Natural killer cell treated with Interleukin-12 subunit alpha and Interleukin-12 subunit beta and Interleukin-15 and Interleukin-18, amount 100 ng/mL, for 72 hours (primary cell): Measurements from ENCODE around the gene TEX53. TPM values are rescaled to one million over a fixed set of nuclear protein-coding genes. Genes with fewer than 3 reads are reported as not detected.

ENCODE experiments used
- ATAC-seq, 2 donors: fragments of 150-1000 bp; cut with Tn5 transposase in 1 of 2; sonication (Bioruptor Pico), chemical (Tn5 transposase) in 1 of 2; 2 replicates each; pipeline ENCODE4 v1.10.0; 2021
- DNase-seq: peaks from one replicate; pipeline ENCODE4 v3.0.0; 2022; ENCODE audit warnings: low spot score
- H3K27ac Mint-ChIP-seq, 2 donors: 1 replicate in 1 of 2; 2 replicates in 1 of 2; pipeline ENCODE4 v1.8.0; 2022; ENCODE audit warnings: mixed read lengths in 2 of 2, mild to moderate bottlenecking in 1 of 2, moderate library complexity in 1 of 2
- H3K27me3 Mint-ChIP-seq, 2 donors: 1 replicate in 1 of 2; 2 replicates in 1 of 2; pipeline ENCODE4 v1.8.0; 2022; ENCODE audit warnings: mixed read lengths in 2 of 2
- H3K36me3 Mint-ChIP-seq: one replicate; pipeline ENCODE4 v1.8.0; 2022; ENCODE audit warnings: mixed read lengths
- H3K4me1 Mint-ChIP-seq, 2 donors: 1 replicate in 1 of 2; 2 replicates in 1 of 2; pipeline ENCODE4 v1.8.0; 2022; ENCODE audit warnings: low read depth in 2 of 2, mixed read lengths in 2 of 2, mild to moderate bottlenecking in 1 of 2
- H3K4me3 Mint-ChIP-seq: one replicate; pipeline ENCODE4 v1.8.0; 2022; ENCODE audit warnings: mixed read lengths
- H3K9me3 Mint-ChIP-seq: 2 replicates; pipeline ENCODE4 v1.8.0; 2022; ENCODE audit warnings: mixed read lengths
- total RNA-seq, 2 donors: library from RNA; stranded (reverse); gene quantifications; one replicate each; pipeline ENCODE4 v1.2.3, GENCODE V29; 2022

TEX53 gene
- total RNA-seq, 2 donors from 2014 or later = not detected

DNA sequence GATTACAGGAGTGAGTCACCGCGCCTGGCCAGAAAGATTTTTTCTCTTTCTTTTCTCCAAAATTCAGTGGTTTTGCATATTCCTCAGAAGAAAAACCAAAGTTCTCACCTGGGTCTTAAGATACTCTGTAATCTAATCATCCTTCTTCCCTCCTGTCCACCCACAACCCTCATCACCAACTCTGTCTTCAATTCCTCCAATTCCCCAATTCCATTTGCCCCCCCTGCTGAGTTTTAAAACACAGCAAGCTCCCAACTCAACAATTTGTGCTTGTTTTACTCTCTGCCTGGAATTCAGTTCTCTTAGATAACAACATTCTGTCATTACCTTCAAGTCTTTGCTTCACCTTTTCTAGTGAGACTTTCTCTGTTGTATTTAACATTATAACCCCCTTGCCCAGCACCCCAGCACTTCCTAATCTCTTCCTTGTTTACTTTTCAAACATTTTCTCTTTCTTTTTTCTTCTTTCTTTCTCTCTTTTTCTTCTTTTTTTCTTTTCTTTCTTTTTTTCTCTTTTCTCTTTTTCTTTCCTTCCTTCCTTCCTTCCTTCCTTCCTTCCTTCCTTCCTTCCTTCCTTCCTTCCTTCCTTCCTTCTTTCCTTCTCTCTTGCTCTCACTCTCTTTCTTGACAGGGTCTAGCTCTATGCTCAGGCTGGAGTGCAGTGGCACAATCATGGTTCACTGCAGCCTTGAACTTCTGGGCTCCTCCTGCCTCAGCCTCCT is 16.6 kb upstream of the TEX53 start:
- no peak for DNase-seq
- ATAC-seq = no peak
- Mint-ChIP-seq H3K36me3 (no peaks in the 10 kb centered on the region), H3K4me3 (no peak overlapping the region), H3K27me3 (peaks cover 33 to 60% of the 10 kb centered on the region in 2 donors), H3K27ac (no peak overlapping the region), H3K4me1 (peaks cover 3 to 11% of the 10 kb centered on the region in 2 donors), H3K9me3 (no peaks in the 10 kb centered on the region)

DNA sequence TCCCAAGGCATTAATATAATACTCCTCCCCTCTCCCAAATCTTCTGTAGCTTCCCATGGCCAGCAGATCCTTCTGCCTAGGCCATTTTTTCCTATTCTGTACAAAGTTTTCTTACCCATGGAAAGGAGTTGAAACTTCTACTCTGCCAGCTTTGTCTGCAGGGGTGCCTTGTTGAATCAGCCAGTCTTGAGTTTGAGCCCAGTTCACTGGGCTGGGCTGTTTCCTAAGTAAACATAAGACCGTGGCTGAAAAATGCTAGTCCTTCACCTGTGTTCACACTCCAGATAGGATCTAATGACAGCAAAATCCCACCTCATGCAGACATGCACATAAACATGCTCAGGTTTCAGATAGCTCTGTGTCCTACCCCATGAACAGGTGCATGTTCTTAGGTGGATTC is 14.0 kb upstream of the TEX53 start:
- no peak overlapping the region for H3K27ac Mint-ChIP-seq
- no peaks in the 10 kb centered on the region for H3K9me3 Mint-ChIP-seq
- no peak for DNase-seq
- no peaks in the 10 kb centered on the region for H3K36me3 Mint-ChIP-seq
- H3K27me3 Mint-ChIP-seq = peaks cover 26 to 42% of the 10 kb centered on the region in 2 donors
- H3K4me3 Mint-ChIP-seq = no peak overlapping the region
- ATAC-seq = no peak
- peaks cover 3 to 7% of the 10 kb centered on the region in 2 donors for H3K4me1 Mint-ChIP-seq

DNA sequence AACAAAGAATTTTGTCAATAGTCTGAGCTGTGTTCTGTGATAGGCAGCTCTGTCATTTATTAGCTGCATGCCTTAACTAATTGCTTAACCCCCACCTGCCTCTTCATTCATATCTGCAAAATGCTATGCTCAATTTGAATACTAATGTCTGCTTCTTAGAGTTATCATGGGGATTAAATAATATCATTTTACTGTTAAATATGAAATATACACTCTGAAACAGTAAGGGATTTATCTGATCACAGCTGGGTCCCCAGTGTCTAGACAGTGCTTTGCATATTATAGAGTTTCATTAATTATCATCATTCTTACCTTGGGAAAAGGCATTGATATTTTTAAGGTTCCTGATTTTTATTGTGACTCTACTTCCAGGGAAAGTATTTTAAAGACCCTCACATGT is 12.4 kb upstream of the TEX53 start:
- Mint-ChIP-seq H3K9me3 (no peaks in the 10 kb centered on the region), H3K4me1 (peaks cover 3 to 5% of the 10 kb centered on the region in 2 donors), H3K27ac (no peak overlapping the region), H3K27me3 (peaks cover 17 to 29% of the 10 kb centered on the region in 2 donors), H3K36me3 (no peaks in the 10 kb centered on the region), H3K4me3 (no peak overlapping the region)
- no peak for ATAC-seq
- no peak for DNase-seq

DNA sequence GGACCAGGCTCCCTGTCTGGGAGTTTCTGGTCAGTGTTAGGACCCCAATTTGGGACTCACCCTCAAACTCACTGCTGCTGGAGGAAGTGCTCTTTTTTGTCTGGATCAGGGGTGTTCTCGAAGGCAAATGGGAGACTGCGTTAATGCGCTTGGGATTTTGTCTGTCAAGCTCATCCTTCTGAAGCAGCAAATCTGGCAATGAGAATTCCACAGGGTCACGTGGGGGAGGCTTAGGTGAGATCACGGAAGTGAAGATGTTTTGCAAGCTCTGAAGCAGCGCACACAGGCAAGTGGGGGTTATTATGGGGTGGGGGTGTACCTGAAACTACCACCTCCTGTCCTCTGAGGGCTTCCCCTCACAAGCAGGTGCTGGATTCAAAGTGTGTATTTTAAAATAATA is 10.5 kb upstream of the TEX53 start:
- Mint-ChIP-seq H3K9me3 (no peaks in the 10 kb centered on the region), H3K4me3 (no peak overlapping the region)

DNA sequence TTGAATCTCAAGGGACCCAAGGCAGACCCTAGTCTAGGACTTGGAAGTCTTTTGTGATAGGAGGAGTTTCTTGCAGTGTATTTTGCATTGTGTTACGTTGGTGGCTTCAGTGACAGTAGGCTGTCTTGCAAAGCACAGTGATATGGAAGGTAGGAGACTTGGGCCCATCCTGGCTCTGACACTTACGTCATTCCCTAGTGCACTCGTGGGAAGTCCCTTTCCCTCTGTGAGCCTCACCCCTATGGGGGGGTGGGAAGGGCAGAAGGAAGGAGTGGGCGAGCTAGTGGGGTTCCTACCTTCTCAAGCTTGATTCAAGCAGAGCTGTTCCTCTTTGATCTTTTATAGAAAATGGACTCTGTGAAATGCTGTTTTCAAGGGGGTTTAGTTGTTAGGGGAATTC is 9.2 kb upstream of the TEX53 start:
- ATAC-seq (peak in 1 of 2 donors; percentile 27), DNase-seq (no peak)
- peaks cover 13 to 36% of the 10 kb centered on the region in 2 donors for H3K27me3 Mint-ChIP-seq
- no peaks in the 10 kb centered on the region for H3K9me3 Mint-ChIP-seq
- no peaks in the 10 kb centered on the region for H3K36me3 Mint-ChIP-seq
- peaks cover 0 to 5% of the 10 kb centered on the region in 2 donors for H3K4me1 Mint-ChIP-seq
- H3K27ac Mint-ChIP-seq = no peak overlapping the region
- no peak overlapping the region for H3K4me3 Mint-ChIP-seq

More for the DNA sequence above, 10.5 kb upstream of the TEX53 start:
- H3K36me3 Mint-ChIP-seq = no peaks in the 10 kb centered on the region
- DNase-seq = no peak
- H3K27ac Mint-ChIP-seq = no peak overlapping the region
- ATAC-seq = no peak
- H3K27me3 Mint-ChIP-seq = peaks cover 13 to 32% of the 10 kb centered on the region in 2 donors
- H3K4me1 Mint-ChIP-seq = no peaks in the 10 kb centered on the region

DNA sequence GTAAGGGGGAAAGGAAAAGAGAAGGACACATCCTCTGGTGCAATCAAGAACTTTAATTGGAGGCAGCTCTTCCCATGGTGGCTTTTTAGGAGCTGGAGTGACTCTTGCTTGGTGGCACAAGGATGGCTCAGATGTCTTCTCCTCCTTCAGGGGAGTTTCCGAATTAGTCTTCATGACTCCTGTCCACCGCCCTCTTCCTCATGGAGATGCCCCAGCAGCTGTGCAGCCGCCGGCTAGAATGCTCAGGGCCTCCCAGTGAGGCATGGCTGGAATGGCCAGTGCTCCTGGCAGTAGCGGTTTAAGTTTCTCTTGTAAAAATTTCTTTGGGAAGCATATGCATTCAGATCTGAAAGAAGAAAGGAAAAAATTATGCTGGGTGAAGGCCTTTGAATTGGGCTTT is 8.8 kb upstream of the TEX53 start:
- Mint-ChIP-seq H3K27ac (no peak overlapping the region), H3K9me3 (no peaks in the 10 kb centered on the region), H3K27me3 (peaks cover 13 to 37% of the 10 kb centered on the region in 2 donors), H3K4me1 (peaks cover 0 to 5% of the 10 kb centered on the region in 2 donors), H3K36me3 (no peaks in the 10 kb centered on the region), H3K4me3 (no peak overlapping the region)
- DNase-seq = no peak
- ATAC-seq = no peak

DNA sequence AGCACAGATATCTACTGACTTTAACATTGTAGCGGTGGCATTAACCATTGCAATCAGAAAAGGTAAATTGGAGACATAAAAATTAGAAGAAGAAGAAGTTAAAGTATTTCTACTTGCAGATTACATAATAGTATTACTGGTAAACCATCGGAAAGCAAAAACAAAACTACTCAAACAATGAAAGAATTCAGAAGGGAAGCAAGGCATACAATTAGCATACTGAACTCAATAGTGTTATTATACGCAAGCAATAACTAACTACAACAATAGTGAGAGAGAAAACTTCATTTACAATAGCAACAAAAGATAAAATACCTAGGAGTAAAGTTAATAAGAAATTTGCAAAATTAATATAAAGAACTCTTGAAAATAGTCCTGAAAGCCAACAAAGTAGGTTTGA is 6.6 kb upstream of the TEX53 start:
- Mint-ChIP-seq H3K9me3 (no peaks in the 10 kb centered on the region), H3K36me3 (no peaks in the 10 kb centered on the region), H3K27ac (no peak overlapping the region), H3K4me3 (no peak overlapping the region), H3K27me3 (peaks cover 11 to 27% of the 10 kb centered on the region in 2 donors), H3K4me1 (peaks cover 0 to 5% of the 10 kb centered on the region in 2 donors)
- DNase-seq (no peak), ATAC-seq (no peak)

DNA sequence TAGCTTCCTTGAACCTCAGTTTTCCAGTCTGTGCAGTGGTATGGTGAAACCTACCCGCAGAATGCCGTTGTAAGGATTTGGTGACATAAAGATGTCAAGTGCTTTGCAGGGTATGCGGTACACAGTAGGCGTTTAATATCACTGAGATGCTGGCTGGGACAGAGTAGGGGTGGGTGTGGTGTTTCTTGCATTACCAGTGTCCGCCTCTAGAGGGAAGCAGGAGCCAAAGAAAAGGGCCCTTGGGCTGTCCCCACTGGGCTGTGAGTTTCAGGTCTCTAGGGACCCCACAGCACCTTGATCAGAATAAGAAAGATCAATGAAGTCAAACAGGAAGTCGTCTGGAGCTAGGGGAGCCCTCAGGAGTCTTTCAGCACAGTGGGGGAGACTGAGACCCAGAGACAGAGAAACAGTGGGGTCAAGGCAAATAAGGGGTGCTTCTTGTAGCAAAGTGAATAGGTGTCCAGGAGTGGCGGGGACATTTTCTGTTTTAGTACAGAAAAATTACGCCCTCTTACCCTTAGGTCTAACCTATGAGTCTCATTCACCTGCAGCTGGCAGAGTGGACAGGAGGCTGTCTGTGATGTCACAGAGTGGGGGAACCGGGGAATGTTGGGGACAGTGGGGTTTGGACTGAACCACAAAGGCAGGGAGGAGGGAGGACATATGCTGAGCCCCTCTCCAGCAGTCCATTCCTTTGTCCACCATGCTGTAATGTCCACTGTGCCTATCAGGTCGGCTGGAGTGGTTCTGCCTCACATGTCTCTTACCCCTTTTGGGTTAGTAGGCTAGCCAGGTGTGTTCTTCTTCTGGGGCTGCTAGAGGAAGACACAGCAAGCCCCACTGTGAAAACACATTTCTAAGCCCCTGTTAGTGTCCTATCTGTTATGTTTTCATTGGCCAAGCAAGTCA is 4.7 kb upstream of the TEX53 start:
- Mint-ChIP-seq H3K4me3 (no peak overlapping the region), H3K27ac (no peak overlapping the region), H3K9me3 (no peaks in the 10 kb centered on the region), H3K4me1 (peaks cover 0 to 5% of the 10 kb centered on the region in 2 donors), H3K27me3 (peaks cover 11 to 27% of the 10 kb centered on the region in 2 donors), H3K36me3 (no peaks in the 10 kb centered on the region)
- ATAC-seq (peak; percentile 81 to 82), DNase-seq (no peak)

DNA sequence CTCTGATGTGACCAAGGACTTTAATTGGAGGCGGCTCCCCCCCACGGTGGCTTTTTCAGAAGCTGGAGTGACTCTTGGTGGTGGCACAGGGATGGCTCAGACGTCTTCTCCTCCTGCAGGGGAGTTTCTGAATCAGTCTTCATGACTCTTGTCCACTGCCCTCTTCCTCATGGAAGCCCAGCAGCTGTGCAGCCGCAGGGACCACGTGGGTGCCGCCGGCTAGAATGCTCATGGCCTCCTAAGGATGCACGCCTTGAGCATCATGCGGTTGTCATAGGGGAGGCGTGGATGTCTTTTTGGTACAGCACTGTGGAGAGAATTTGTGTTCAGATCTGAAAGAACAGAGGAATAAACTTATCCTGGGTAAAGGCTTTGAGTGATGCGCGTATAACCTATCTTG is 1.3 kb downstream of the TEX53 start:
- H3K27ac Mint-ChIP-seq = no peak overlapping the region
- DNase-seq (no peak), ATAC-seq (no peak)
- no peaks in the 10 kb centered on the region for H3K27me3 Mint-ChIP-seq
- H3K4me3 Mint-ChIP-seq = no peak overlapping the region
- H3K4me1 Mint-ChIP-seq = peaks cover 4 to 14% of the 10 kb centered on the region in 2 donors
- H3K9me3 Mint-ChIP-seq = no peaks in the 10 kb centered on the region
- no peaks in the 10 kb centered on the region for H3K36me3 Mint-ChIP-seq

DNA sequence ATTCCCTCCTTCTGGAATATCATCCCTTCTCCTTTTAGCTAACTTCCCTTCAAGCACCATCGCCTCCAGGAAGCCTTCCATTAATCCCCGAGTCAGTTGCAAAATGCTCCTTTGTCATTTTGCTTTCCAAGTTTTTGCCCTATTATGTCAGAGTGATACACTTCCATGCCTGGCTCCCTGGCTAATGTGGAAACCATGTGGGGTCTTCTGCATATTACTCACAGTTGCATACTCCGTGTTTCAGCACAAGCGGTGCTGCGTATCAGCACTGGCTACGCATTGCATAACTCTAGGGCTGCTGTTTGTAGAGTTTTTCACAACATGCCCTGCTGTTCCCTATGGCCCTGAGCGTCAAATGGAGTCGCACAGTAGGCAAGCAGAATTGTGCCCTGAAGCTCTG is 1.9 kb downstream of the TEX53 start:
- Mint-ChIP-seq H3K9me3 (no peaks in the 10 kb centered on the region), H3K36me3 (no peaks in the 10 kb centered on the region), H3K4me3 (no peak overlapping the region), H3K27ac (no peak overlapping the region), H3K27me3 (no peaks in the 10 kb centered on the region), H3K4me1 (peaks cover 4 to 14% of the 10 kb centered on the region in 2 donors)
- DNase-seq = no peak
- ATAC-seq = no peak

DNA sequence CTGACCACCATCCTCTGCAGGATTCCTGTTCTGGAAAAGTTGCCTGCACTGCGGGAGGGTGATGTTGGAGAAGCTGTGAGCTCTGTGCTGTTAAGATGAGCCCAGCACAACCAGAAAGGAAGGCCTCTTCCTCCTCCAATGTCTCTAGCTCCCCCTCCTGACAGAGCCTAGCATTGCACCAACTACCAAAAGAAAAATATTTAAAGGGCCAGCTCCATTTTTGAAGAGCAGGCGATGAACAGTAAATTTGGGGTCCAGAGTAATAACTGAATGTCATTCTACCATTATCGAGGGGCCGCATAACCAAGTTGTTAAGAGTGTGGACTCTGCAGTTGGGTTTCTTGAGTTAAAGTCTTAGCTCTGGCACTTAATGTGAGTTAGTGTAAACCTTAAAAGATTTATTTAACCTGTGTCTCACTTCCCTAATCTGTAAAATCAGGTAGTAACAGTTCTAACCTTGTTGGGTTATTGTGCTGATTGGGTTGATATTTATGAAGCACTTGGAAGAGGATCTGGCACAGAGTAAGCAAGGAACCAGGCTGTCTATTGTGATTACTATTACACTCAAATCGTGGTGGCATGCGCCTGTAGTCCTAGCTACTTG is 3.9 kb downstream of the TEX53 start:
- Mint-ChIP-seq H3K36me3 (no peaks in the 10 kb centered on the region), H3K27me3 (no peaks in the 10 kb centered on the region), H3K27ac (peak overlapping the region in 1 of 2 donors; percentile 44), H3K4me3 (no peak overlapping the region), H3K9me3 (no peaks in the 10 kb centered on the region), H3K4me1 (peaks cover 4 to 14% of the 10 kb centered on the region in 2 donors)
- DNase-seq (peak; percentile 78), ATAC-seq (peak; percentile 74 to 84)

DNA sequence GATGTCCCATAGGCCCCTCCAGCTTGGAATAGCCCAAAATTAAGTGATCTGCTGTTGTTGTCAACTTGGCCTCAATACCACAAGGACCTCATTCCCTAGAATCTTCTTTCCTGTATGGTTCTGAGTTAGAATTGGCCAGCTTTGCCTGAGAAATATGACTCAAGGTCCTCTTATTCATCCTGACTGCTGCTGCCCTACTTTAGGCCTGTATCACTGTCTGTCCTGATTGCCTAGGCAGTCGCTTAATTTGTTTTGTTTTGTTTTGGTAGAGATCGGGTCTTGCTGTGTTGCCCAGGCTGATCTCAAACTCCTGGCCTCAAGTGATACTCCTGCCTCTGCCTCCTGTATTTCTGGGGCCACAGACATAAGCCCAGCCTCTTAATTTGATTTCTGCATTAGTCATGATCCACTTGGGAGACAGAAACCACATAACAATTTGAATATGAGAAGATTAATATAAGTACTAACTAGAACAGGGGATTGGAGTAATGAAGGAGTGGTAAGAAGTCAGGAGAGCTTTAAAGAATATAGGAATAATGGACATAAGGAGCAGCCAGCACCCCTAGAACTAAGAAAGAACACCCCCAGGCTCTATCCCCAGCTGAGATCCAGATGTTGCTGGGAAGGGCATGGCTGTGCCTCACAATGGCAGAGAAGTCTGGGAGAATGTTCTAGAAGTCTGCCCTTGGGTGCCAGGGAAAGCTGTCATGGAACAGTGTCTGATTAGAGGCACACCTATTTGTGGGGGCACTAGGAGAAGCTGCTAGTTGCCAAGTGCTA is 4.6 kb downstream of the TEX53 start:
- H3K9me3 Mint-ChIP-seq = no peaks in the 10 kb centered on the region
- H3K36me3 Mint-ChIP-seq = no peaks in the 10 kb centered on the region
- ATAC-seq (no peak), DNase-seq (no peak)
- H3K27me3 Mint-ChIP-seq = no peaks in the 10 kb centered on the region
- H3K4me3 Mint-ChIP-seq = no peak overlapping the region
- peaks cover 4 to 14% of the 10 kb centered on the region in 2 donors for H3K4me1 Mint-ChIP-seq
- peak overlapping the region in 1 of 2 donors; percentile 44 for H3K27ac Mint-ChIP-seq

DNA sequence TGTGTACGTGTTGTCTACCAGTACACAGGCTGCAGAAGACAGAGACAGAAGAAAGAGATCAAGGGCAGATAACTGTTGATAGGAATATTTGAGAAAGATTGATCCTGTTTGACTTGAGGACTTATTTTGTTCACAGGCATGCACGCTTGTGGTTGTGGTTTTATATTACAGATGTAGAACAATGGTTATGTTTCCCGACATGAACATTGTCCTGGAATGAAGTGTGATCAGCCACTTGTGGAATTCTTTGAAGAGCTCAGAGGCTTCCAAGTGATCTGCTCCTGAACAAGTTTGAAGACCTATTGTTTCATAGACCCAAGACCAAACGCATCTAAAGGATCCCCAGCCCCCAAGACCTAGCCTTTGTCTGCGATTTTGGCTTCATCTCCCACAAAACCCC is 13.7 kb downstream of the TEX53 start:
- DNase-seq (no peak), ATAC-seq (no peak)
- Mint-ChIP-seq H3K4me3 (no peak overlapping the region), H3K4me1 (no peaks in the 10 kb centered on the region), H3K9me3 (no peaks in the 10 kb centered on the region), H3K36me3 (peaks cover 15% of the 10 kb centered on the region), H3K27me3 (no peaks in the 10 kb centered on the region), H3K27ac (no peak overlapping the region)
